ENCODE data around the gene PCDHGA8.
"Not testable (repeated sequence)": the region's sequence is repeated elsewhere in the genome, so short reads cannot be mapped to it uniquely, and the experiment has no call there.

Gene PCDHGA8

GRCh38 chr5:141392429-141393198 is at the start of gene PCDHGA8:
PCDHGA8 (plus strand) TSS chr5:141392633; CDS start chr5:141392814, 181 bp downstream.
- FAIRE-seq = no peak

GRCh38 chr5:141342773-141343172 is 49.7 kb upstream of the PCDHGA8 start:
- FAIRE-seq = no peak

GRCh38 chr5:141343242-141343952 is 49.0 kb upstream of the PCDHGA8 start, which contains the start of gene PCDHGA3:
PCDHGA3 (plus strand) TSS chr5:141343829; CDS start chr5:141344034, 205 bp downstream.
- FAIRE-seq = no peak

GRCh38 chr5:141343953-141344463 is 48.4 kb upstream of the PCDHGA8 start:
- FAIRE-seq = no peak

GRCh38 chr5:141345327-141345726 is 47.1 kb upstream of the PCDHGA8 start:
- FAIRE-seq = no peak

- FAIRE-seq = not testable (repeated sequence)
Observed at GRCh38 chr5:141346017-141346416, 46.4 kb upstream of the PCDHGA8 start.

- FAIRE-seq = no peak
Observed at GRCh38 chr5:141349917-141350619, 42.4 kb upstream of the PCDHGA8 start, which contains the start of gene PCDHGB1. PCDHGB1 (plus strand) TSS chr5:141350099; CDS start chr5:141350261, 162 bp downstream.

- FAIRE-seq = no peak
Observed at GRCh38 chr5:141351591-141351990, 40.8 kb upstream of the PCDHGA8 start.

- no peak for FAIRE-seq
Observed at GRCh38 chr5:141354900-141355469, 37.4 kb upstream of the PCDHGA8 start, which contains the start of gene PCDHGA4. PCDHGA4 (plus strand) TSS chr5:141355021; CDS start chr5:141355108, 87 bp downstream.

GRCh38 chr5:141355641-141356040 is 36.8 kb upstream of the PCDHGA8 start:
- no peak for FAIRE-seq

- no peak for FAIRE-seq
Observed at GRCh38 chr5:141356133-141356532, 36.3 kb upstream of the PCDHGA8 start.

- FAIRE-seq = no peak
Observed at GRCh38 chr5:141356950-141357349, 35.5 kb upstream of the PCDHGA8 start.

GRCh38 chr5:141359790-141360426 is 32.5 kb upstream of the PCDHGA8 start, which contains the start of gene PCDHGB2:
PCDHGB2 (plus strand) TSS chr5:141359994; CDS start chr5:141360136, 142 bp downstream.
- peak; percentile 47 for FAIRE-seq

GRCh38 chr5:141360685-141361084 is 31.7 kb upstream of the PCDHGA8 start:
- no peak for FAIRE-seq

- no peak for FAIRE-seq
Observed at GRCh38 chr5:141362719-141363118, 29.7 kb upstream of the PCDHGA8 start.

GRCh38 chr5:141363952-141364660 is 28.3 kb upstream of the PCDHGA8 start, which contains the start of gene PCDHGA5:
PCDHGA5 (plus strand) TSS chr5:141364162; CDS start chr5:141364331, 169 bp downstream.
- FAIRE-seq = no peak

- FAIRE-seq = no peak
Observed at GRCh38 chr5:141366016-141366896, 26.2 kb upstream of the PCDHGA8 start.

GRCh38 chr5:141369994-141370848 is 22.2 kb upstream of the PCDHGA8 start, which contains the start of gene PCDHGB3:
PCDHGB3 (plus strand) TSS chr5:141370242; CDS start chr5:141370395, 153 bp downstream.
- FAIRE-seq = no peak
